ENCODE measurements around the gene ACTRT3. TPM values are rescaled to one million over a fixed set of nuclear protein-coding genes. Genes with fewer than 3 reads are reported as not detected.

Gene ACTRT3
- total and polyA plus RNA-seq, 8 donors, result 0.45 to 2.2 (median 1.3) TPM; not detected in 2

DNA sequence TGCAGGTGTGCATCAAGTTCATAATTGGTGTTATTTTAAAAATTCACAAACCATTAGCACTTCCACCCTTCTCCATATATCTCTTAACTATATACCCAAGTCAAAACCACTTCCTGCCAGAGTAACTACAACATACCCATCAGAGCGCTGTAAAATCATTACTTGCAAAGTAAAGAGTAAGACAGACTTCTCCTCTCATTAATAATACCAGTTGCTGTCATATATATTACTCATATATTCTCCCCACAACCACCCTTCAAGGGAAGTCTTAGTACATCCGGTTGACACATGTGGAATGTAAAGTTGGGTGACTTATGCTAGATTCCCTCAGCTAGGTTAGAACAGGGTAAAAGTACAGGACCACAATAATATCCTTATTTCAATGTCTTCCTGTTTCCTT, 10.1 kb downstream of the ACTRT3 start:
- peaks cover 0 to 45% (median 11%) of the 10 kb centered on the region in 4 donors for H3K4me1 ChIP-seq
- H3K27me3 ChIP-seq, result no peaks in the 10 kb centered on the region
- TF ChIP-seq POLR2AphosphoS5 (IDR thresholded peaks at IDR 0.05) (no peak), EP300 (IDR thresholded peaks at IDR 0.05) (no peak), CTCF (IDR thresholded peaks at IDR 0.05) (no peak), POLR2A (IDR thresholded peaks at IDR 0.05) (no peak)
- intact Hi-C loops (cut with DNase I; ENCODE audit: low total_unique reads), result no loop called here
- no peaks in the 10 kb centered on the region for H3K9me3 ChIP-seq
- no peaks in the 10 kb centered on the region for H3K36me3 ChIP-seq
- DNase-seq, result no peak
- no peak overlapping the region for H3K4me3 ChIP-seq
- 67 to 83% (median 76%) methylated on average over 2 of the region's 2 CpGs for WGBS, 5 donors
- H3K27ac ChIP-seq, result no peak overlapping the region

DNA sequence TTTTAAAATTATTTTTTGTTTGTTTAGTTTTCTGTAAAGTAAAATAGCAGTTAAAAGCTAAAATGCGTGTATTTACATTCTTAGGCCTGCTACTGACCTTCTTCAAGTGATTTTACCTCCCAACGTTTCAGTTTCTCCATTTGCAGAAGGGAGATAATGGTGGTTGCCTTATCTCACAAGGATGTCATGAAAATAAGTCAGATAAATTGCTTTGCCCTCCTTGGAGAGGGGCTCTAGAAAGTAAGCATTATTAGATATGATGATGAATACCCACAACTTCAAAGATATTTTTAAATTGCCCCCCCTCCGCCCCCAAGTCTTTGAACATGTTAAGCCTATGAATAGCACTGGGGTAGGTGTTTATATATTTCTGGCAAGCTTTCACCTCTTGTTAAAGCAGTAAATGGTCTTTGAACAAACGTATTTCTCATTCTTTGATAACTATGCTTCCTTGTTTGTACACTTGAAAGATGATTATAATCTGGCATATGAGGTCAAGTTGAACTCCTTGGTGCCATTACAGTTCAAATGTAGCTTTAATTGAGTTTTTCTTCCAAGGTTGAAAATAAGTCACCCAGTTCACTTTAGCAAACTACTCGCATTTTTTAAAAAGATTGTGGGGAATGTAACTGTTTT, 10.9 kb downstream of the ACTRT3 start:
- Histone ChIP-seq H3K27ac (peak overlapping the region in 2 of 5 donors; percentile 12 to 30), H3K4me3 (no peak overlapping the region), H3K9me3 (no peaks in the 10 kb centered on the region), H3K27me3 (no peaks in the 10 kb centered on the region), H3K36me3 (no peaks in the 10 kb centered on the region), H3K4me1 (peaks cover 0 to 44% (median 9%) of the 10 kb centered on the region in 4 donors)
- intact Hi-C loops (cut with DNase I; ENCODE audit: low total_unique reads), result no loop called here
- no peak for DNase-seq
- 19 to 39% (median 22%) methylated on average over 5 of the region's 5 CpGs for WGBS, 5 donors
- TF ChIP-seq POLR2AphosphoS5 (IDR thresholded peaks at IDR 0.05), result no peak
- TF ChIP-seq CTCF (IDR thresholded peaks at IDR 0.05), result no peak
- TF ChIP-seq POLR2A (IDR thresholded peaks at IDR 0.05), result no peak
- no peak for TF ChIP-seq EP300 (IDR thresholded peaks at IDR 0.05)

DNA sequence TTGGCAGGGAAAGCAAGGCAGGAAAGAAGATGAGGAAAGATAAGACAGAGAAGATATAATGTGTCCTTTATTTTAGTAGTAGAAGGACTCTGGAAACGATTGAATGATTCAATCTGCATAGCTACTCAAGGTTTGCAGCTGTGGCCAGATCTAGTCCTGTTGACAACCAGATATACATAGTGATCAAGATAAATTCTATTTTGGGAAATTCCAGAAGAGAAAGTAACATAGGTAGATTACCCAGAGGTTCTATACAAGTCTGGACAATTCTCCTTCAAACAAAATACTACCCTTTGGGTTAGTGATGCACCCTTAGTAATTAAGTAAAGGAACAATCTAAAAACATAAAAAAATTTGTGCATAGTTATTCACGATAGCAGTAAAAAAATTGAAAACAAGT, 13.9 kb downstream of the ACTRT3 start:
- WGBS, 5 donors, result 52 to 69% (median 60%) methylated on average over 2 of the region's 2 CpGs
- no peak for DNase-seq
- Histone ChIP-seq H3K36me3 (no peaks in the 10 kb centered on the region), H3K27me3 (no peaks in the 10 kb centered on the region), H3K4me3 (no peak overlapping the region), H3K9me3 (no peaks in the 10 kb centered on the region), H3K4me1 (peaks cover 0 to 35% (median 8%) of the 10 kb centered on the region in 4 donors), H3K27ac (peak overlapping the region in 1 of 5 donors; percentile 58)
- TF ChIP-seq CTCF (IDR thresholded peaks at IDR 0.05) (no peak), POLR2AphosphoS5 (IDR thresholded peaks at IDR 0.05) (no peak), EP300 (IDR thresholded peaks at IDR 0.05) (no peak), POLR2A (IDR thresholded peaks at IDR 0.05) (no peak)
- intact Hi-C loops (cut with DNase I; ENCODE audit: low total_unique reads), result no loop called here

DNA sequence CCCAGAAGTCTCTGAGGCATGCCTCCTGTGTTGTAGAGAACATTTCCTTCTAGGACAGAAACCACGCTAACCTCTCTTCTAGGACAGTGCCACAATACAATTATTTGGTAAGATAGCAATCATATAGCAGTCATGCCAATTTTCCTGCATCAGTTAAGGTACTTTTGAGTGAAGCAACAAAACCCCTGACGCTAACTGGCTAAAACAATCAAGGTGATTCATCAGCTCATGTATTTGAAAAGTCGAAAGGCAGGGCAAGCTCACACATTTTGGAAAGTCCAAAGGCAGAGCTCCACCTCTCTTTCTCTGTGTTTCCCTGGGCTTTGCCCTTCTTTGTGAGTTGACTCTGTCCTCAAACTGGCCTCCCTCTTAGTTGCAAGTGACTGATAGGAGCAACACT, 14.7 kb downstream of the ACTRT3 start:
- no peak for DNase-seq
- peaks cover 7 to 42% (median 10%) of the 10 kb centered on the region in 4 donors for H3K4me1 ChIP-seq
- H3K27me3 ChIP-seq, result no peaks in the 10 kb centered on the region
- H3K4me3 ChIP-seq, result no peak overlapping the region
- TF ChIP-seq POLR2A (IDR thresholded peaks at IDR 0.05) (no peak), POLR2AphosphoS5 (IDR thresholded peaks at IDR 0.05) (peak in 1 of 3 donors; percentile 7)
- H3K27ac ChIP-seq, result peak overlapping the region in 2 of 5 donors; percentile 48 to 58
- no peaks in the 10 kb centered on the region for H3K9me3 ChIP-seq
- no peaks in the 10 kb centered on the region for H3K36me3 ChIP-seq
- WGBS, 5 donors, result 38 to 55% (median 47%) methylated on average over 3 of the region's 3 CpGs
- intact Hi-C loops (cut with DNase I; ENCODE audit: low total_unique reads), result no loop called here

DNA sequence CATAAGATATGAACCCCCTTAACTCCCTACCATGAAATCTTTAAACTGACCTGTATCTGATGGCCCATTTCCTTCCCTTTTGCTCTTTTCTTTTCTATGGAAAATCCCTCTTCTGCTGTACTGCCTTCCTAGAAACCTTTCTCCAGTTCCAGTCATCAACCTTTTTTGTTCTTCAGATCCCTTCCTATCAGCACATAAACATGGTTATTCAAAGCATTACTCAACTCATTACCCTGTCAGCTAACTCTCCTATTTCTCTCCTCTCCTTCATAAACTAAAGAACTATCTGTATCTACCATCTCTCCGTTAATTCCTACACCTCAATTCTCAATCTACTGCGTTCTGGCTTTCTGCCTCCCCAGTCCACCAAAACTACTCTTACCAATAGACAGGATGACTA, 17.5 kb downstream of the ACTRT3 start:
- TF ChIP-seq POLR2A (IDR thresholded peaks at IDR 0.05) (no peak), CTCF (IDR thresholded peaks at IDR 0.05) (no peak), POLR2AphosphoS5 (IDR thresholded peaks at IDR 0.05) (no peak), EP300 (IDR thresholded peaks at IDR 0.05) (no peak)
- Histone ChIP-seq H3K4me1 (peaks cover 7 to 33% (median 15%) of the 10 kb centered on the region in 4 donors), H3K27ac (peak overlapping the region in 3 of 5 donors; percentile 54 to 77 (median 64)), H3K4me3 (no peak overlapping the region), H3K27me3 (no peaks in the 10 kb centered on the region), H3K9me3 (no peaks in the 10 kb centered on the region), H3K36me3 (no peaks in the 10 kb centered on the region)
- intact Hi-C loops (cut with DNase I; ENCODE audit: low total_unique reads), result no loop called here
- 77 to 87% (median 82%) methylated on average over 2 of the region's 2 CpGs for WGBS, 5 donors
- no peak for DNase-seq

Measured in stomach (tissue), 9 donors.